ENCODE measurements around the gene TIGD4. TPM values are rescaled to one million over a fixed set of nuclear protein-coding genes. Genes with fewer than 3 reads are reported as not detected.

TIGD4 gene
- total RNA-seq, result 0.62 and 3.0 TPM in 2 replicates
- polyA plus RNA-seq (2012), result 0.69 TPM

DNA sequence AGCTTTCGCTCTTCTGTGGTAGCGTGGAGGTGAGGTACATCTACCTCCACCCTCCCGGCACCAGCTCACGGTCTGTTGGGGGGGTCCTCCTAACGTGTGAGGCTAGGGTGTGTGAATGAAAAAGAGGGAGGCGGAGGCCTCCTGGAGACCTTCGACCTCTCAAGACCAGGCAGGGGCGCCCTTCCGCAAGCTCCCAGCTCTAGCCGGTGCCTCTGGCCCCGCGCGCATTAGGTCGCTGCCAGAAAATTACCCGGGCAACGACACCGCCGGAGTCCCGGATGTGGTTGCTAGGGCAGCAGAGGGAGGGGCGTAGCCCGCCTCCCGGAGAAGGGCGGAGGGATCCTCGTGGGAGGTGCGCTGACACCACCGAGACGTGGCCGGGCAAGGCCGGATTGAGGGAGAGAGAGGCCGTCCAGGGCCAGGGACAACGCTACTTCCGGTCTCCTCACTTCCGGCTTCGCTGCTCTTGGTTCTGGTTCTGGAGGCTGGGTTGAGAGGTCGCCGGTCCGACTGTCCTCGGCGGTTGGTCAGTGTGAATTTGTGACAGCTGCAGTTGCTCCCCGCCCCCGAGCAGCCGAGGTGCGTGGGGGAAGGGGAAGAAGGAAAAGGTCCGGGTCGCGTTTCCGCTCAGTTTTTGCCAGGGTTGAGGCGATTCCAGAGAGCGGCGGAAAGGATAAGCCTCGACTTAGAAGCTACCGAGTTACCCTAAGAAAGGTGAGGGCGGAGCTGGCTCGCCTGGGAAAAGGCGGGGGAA is at the start of gene TIGD4, which contains the start of gene ARFIP1:
Gene TIGD4, minus strand, starts transcription at position 218 of the 754 bp plus-strand sequence. CDS start 8,726 bp downstream, outside the sequence.
Gene ARFIP1, plus strand, starts transcription at position 442 of the 754 bp plus-strand sequence. CDS start 49,680 bp downstream, outside the sequence.
- DNase-seq (ENCODE audit: low read depth), result peak; percentile 98

DNA sequence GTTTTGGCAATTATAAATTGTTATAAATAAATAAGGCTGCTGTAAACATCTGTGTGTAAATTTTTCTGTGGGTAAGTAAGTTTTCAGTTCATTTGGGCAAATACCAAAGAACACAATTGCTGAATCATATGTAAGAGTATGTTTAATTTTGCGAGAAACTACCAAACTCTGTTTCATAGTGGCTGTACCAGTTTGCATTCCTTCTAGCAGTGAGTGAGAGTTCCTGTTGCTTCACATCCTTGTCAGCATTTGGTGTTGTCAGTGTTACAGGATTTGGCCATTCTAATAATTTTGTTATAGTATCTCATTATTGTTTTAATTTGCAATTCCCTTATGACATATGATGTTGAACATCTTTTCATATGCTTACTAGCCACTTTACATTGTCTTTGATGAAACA is 48.6 kb upstream of the TIGD4 start:
- DNase-seq (ENCODE audit: low read depth), result no peak

DNA sequence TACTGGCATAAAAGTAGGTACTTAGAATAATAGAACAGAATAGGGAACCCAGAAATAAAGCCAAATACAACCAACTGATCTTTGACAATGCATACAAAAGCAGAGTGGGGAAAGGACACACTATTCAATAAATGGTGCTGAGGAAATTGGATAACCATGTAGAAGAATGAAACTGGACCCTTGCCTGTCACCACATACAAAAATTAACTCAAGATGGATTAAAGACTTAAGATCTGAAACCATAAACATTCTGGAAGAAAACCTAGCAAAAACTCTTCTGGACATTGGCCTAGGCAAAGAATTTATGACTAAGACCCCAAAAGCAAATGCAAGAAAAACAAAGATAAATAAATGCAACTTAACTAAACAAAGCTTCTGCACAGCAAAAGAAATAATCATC is 45.8 kb upstream of the TIGD4 start:
- DNase-seq (ENCODE audit: low read depth), result no peak

DNA sequence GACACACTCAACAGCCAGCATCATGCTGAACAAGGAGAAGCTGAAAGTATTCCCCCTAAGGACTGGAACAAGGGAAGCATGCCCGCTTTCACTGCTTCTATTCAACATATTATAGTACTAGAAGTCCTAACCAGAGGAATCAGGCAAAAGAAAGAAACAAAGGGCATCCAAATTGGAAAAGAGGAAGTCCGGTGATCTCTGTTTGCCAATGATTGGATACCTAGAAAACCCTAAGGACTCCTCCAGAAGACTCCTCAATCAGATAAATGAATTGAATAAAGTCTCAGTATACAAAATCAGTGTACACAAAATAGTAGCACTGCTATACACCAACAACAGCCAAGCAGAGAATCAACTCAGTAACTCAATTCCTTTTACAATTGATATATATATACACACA is 45.0 kb upstream of the TIGD4 start:
- no peak for DNase-seq (ENCODE audit: low read depth)

DNA sequence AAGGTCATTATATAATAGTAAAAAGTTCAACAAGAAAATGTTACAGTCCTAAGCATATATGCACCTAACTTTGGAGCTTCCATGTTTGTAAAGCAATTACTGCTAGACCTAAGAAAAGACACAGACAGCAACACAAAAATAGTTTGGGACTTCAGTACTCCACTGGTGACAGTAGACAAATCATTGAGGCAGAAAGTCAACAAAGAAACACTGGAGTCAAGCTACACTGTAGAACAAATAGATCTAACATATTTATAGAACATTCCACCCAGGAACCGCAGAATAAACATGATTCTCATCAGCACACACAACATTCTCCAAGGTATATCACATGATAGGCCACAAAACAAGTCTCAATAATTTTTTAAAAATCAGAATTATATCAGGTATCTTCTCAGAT is 42.8 kb upstream of the TIGD4 start:
- no peak for DNase-seq (ENCODE audit: low read depth)

DNA sequence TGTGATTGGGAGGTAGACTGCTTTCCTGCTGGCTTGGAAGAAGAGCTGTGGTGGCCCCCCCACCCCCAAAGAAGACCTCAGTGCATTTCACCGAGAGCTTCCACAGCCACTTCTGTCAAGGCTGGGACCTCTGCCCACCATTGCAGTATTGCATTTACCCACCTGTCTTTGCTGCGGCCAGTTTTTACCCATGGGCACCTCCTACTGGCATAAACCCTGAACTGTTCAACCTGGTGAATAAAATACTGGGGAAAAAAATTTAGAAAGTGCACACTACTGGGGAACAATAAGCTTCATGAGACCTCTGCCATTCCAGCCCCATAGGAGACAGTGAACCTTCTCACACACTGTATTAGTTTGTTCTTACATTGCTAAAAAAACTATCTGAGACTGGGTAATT is 40.5 kb upstream of the TIGD4 start:
- no peak for DNase-seq (ENCODE audit: low read depth)

DNA sequence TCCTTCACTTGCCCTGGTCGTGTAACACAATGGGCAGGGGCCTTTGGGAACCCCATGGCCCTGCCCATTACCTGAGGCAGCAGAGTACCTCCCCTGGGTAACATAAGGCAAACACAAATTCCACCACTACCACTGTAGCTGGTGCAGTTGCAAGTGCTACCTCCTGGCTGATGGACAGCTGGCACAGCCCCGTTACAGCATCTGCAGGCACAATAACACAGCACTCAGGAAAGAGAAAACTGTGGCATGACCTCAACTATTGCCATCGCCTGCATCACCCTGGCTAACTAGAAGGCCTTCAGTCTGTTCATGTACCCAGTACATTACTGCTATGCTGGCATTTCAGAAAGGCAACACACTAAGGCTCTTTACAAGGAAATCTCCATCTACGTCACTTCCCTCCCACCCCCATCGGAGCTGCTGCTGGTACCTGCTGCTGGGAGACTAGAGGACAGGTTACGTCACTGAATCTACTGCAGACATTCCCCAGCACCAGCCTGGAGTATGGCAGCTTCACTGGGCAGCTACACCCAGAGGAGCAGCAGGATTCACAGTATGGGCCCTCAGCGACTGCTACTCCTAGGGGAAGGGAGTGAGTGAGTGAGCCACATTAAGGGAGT is 39.6 kb upstream of the TIGD4 start:
- no peak for DNase-seq (ENCODE audit: low read depth)

DNA sequence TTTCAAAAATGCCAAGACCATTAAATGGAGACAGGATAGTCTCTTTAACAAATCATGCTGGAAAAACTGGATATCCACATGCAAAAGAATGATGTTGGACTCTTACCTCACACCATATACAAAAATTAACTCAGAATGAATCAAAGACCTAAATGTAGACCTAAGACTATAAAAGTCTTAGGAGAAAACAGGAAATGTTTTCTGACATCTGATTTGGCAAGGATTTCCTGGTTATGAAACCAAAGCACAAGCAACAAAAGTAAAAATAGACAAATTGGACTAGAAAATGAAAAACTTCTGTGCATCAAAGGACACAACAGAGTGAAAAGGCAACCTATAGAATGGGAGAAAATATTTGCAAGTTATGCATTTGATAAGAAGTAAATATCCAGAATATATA is 37.8 kb upstream of the TIGD4 start:
- no peak for DNase-seq (ENCODE audit: low read depth)

DNA sequence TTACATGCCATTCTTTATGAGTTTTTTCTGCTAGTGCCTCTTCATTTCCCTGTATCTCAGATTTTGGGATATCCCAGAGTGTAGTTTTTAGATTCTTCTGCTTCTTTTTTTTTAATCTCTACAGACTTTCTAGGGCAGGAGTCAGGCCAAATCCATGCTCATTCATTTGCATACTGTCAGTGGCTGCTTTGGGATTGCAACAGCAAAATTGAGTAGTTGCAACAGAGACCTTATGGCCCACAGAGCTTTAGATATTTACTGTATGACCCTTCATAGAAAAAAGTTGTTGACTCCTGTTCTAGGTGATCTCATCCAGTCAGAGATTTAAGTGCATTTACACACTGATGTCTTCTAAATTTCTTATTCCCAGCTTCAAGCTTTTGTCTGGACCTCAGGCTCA is 35.5 kb upstream of the TIGD4 start:
- no peak for DNase-seq (ENCODE audit: low read depth)

DNA sequence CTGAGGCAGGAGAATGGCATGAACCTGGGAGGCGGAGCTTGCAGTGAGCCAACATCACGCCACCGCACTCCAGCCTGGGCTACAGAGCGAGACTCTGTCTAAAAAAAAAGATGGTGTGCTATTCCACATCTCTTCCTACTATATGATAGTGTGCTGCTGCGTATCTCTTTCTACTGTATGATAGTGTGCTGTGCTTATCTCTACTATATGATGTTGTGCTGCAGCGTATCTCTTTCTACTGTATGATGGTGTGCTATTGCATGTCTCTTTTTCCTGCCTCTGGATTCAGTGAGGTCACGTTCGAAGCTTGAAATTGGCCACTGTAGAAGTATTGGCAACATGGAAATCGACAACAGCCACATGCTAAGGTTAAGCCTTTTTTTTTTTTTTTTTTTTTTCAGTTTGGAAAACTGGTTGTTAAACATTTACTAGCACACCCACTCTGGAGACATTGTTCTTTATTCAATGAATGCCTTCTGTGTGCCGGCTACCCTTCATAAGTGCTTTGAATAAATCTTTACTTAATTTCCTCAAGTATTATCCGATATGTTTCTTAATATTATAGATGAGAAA is 31.3 kb upstream of the TIGD4 start:
- no peak for DNase-seq (ENCODE audit: low read depth)

DNA sequence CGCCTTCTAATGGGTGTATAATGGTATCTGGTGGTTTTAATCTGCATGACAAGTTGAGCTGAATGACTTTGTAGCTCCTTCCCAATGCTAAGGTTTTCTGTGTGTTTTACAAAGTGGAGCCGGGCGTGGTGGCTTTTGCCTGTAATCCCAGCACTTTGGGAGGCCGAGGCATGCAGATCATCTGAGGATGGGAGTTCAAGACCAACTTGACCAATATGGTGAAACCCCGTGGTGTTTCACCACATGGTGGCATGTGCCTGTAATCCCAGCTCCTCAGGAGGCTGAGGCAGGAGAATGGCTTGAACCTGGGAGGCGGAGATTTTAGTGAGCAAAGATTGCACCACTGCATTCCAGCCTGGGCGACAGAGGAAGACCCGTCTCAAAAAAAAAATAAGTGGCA is 29.1 kb upstream of the TIGD4 start:
- DNase-seq (ENCODE audit: low read depth), result no peak

DNA sequence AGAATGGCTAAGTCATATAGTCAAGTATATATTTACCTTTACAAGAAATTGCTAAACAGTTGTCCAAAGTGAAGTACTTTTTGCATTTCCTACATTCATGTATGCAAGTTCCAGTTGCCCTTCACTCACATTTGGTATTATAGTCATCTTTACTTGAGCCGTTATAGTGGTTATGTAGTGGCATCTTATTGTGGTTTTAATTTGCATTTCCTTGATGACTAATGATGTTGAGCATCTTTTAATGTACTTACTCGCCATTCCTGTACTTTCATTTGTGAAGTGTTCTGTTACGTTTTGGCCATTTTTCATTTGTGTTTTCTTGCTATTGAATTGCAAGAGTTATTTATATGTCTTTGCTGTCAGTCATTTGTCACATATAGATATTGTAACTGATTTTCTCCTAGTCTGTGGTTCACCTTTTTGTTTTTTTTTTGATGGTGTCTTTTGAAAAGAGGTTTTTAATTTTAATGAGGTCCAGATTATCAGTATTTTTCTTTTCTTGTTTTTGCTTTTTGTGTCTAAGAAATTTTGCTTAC is 27.8 kb upstream of the TIGD4 start:
- DNase-seq (ENCODE audit: low read depth), result no peak

DNA sequence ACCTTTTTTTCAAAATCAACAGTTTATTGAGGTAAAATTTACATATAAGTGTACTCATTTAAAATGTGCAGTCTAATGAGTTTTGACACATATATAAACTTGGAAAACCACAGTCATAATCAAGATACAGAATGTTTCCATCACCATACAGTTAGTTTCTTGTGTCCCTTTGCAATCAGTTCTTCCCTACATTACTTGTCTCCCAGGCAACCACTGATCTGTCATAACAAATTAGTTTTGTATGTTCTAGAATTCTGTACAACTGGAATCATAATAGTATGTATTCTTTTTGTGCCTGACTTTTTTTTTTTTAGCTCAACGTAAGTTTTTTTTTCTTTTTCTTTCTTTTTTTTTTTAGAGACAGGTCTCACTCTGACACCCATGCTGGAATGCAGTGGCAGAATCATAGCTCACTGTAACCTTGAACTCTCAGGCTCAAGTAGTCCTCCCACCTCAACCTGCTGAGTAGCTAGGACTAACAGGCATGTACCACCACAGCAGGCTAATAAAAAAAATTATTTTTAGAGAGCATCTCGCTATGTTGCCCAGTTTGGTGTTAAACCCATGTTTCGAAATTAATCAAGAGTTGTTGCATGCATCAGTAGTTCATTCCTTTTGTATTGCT is 27.1 kb upstream of the TIGD4 start:
- DNase-seq (ENCODE audit: low read depth), result no peak

DNA sequence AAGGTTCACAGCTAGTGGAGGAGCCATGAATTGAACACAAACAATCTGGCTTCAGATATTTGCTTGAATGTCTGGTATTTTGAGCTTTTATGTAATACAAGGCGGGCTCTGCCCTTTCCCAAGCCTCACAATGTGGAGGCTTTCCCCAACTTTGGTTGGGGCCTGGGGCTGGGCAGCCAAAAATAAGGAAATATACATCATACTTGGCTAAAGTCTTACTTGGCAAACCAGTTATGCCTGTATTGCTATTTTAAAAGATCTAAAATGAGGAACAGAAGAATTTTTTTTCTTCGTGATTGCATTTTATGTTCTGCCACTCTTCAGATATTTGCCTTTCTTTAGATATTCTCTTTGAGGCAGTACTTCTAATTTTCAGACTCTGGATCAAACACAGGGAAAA is 26.3 kb upstream of the TIGD4 start:
- DNase-seq (ENCODE audit: low read depth), result no peak

DNA sequence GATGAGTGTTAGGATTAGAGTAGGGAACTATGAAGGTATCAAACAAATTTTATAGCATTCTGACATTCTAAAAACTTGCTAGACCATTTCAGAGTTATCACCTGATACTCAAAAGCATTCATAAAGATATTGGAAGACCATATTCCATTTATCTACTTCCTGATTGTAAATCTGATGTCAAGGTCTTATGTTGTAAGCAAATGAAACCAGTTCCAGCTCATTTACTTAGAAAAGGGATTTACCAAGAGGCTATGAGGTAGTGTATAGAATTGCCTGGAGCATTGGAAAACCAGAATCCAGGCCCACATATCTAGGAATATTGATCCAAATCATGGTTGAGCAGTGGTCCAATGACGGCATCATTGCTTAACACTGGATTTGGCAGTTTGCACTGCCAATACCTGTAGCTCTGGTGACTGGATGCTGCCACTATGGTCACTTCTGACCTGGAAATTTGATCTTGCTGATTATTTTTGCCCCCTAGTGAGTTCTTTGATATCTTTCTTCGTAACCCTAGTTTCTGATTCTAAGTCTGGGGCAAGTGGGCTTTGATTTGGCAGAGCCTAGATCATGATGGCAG is 25.6 kb upstream of the TIGD4 start:
- DNase-seq (ENCODE audit: low read depth), result no peak

DNA sequence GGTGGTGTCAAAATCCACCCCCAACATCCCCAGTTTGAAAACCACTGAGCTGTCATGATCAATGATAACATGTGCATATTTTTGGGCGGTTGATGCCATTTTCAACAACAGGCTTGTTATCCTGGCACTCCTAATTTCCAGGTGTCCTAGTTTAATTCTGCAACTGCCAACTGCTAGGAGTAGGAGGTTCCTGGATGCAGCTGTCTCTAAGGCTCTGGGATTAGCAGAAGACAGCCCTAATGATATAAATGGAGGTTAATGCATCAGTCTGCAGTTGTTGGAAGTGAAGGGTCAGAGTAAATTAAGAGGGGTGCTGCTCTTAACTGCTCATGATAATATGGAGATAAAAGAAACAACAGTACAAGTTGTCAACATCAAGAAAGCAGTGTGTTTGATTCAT is 24.0 kb upstream of the TIGD4 start:
- peak; percentile 71 for DNase-seq (ENCODE audit: low read depth)

DNA sequence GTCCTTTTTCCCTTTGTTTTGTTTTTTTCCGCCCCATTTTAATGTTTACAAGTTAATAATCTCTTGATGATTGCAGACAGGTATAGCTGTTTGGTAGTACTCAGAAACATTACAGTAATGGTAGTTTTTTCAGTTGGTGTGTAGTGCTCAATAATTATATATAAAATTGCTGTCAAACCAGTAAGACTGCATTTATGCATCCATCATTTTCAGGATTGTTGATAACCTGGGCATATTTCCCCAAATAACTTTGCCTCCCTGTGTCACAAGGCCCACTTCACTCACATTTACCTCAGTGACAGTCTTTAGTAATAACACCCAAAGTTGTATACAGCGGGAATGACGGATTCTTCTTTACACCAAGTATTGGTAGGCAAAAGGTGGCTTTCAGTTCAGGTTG is 16.4 kb upstream of the TIGD4 start:
- DNase-seq (ENCODE audit: low read depth), result no peak

DNA sequence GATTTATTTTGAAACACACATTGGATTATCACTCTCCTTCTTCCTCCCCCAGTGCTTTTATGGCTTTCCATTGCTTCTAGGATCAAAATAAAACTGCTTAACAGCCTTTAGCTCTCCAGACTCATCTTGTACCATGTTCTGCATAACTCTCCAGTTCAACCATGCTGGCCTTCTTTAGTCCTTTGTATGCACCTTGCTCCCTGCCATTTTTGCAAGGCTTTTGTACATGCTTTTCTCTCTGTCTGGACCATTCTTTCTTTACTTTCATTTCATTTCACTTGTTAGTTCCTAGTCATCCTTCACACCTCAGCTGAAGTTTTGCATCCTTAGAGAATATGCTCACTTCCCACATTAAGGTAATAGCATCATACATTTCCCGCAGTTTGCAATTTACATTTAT is 7.1 kb upstream of the TIGD4 start:
- no peak for DNase-seq (ENCODE audit: low read depth)

DNA sequence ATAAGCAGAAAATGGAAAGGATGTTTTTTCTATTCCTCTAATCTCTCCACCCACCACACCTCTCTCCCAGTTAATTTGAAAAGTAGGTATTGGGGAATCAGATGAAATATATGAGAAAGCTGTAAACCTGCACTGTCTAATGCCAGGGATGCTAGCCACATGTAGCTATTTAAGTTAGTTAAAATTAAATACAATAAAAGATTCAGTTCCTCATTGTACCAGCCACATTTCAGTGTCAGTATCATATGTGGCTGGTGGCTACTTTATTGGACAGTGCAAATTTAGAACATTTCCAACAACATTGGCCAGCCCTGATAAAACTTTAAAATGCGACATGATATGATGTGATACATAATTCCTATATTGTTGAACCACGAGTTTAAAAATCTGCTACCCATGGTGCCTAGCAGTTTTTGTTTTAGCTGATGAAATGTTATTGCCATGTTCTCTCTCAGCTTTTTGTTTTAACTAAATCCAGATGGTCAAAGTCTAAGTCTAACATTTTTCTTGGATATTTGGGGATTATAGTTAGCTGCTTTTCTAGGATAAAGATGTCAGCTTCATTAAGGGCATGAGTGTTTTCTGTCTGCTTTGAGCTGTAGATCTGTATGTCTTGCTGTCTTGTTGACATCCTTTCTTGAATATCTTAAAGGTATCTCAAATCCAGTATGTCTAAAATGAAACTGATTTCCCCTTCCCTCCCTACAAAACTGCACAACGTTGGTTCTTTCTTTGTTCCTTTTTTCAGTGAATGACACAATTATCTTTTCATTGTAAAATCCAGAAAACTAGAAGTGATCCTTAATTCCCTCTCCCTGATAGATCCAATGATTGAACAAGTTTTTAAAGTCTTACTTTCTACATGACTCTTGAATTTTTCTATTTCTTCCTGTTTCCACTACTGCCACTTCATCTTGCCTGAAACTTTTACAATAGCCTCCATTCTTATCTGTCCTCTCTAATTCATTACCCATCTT is 6.4 kb upstream of the TIGD4 start:
- DNase-seq (ENCODE audit: low read depth), result no peak
